Thyroid gland (tissue), 4 donors: ENCODE results near the gene STK36. TPM values are rescaled to one million over a fixed set of nuclear protein-coding genes. Genes with fewer than 3 reads are reported as not detected.

Source experiments
- DNase-seq, 2 donors: peaks; one replicate each; pipeline ENCODE4 v3.0.0-alpha.2; 2019
- H3K27ac ChIP-seq, 3 donors: fragments of 200-600 bp; sonication (generic); 1 replicate in 2 of 3; 2 replicates in 1 of 3; pipeline ENCODE4 v1.5.1; 2016 to 2019; ENCODE audit warnings: mild to moderate bottlenecking in 1 of 3, moderate library complexity in 1 of 3
- H3K27me3 ChIP-seq: fragments of 200-600 bp; sonication (generic); one replicate; pipeline ENCODE4 v1.5.1; 2019
- H3K36me3 ChIP-seq, 2 donors: fragments of 200-600 bp; sonication (generic); one replicate each; pipeline ENCODE4 v1.5.1; 2016 to 2019
- H3K4me1 ChIP-seq, 2 donors: fragments of 200-600 bp; sonication (generic); one replicate each; pipeline ENCODE4 v1.5.1; 2017 to 2019
- H3K4me3 ChIP-seq, 3 donors: fragments of 200-600 bp; sonication (generic); replicated peaks in 1 of 3; 1 replicate in 2 of 3; 2 replicates in 1 of 3; pipeline ENCODE4 v1.5.1; 2016; ENCODE audit warnings: mild to moderate bottlenecking in 1 of 3
- H3K9me3 ChIP-seq: fragments of 200-600 bp; sonication (generic); one replicate; pipeline ENCODE4 v1.5.1; 2017
- POLR2A ChIP-seq, 2 donors: fragments of 450-650 bp; IDR thresholded peaks; one replicate each; pipeline ENCODE4 v1.6.1; 2017; ENCODE audit warnings: antibody characterized with exemption in 2 of 2, mild to moderate bottlenecking in 2 of 2, moderate library complexity in 1 of 2
- WGBS, 2 donors: methylation state at CpG; one replicate each; pipeline ENCODE4 v1.1.5; 2017; 5-methylcytosine and 5-hydroxymethylcytosine counted together
- intact Hi-C: fragments of 100-400 bp; cut with DNase I; formaldehyde crosslinking; loops from one replicate; pipeline ENCODE4 v1.15.1; 2023
- total RNA-seq, 4 donors: library from RNA; depleted of rRNA; stranded (reverse); fragments of >200 nt; gene quantifications; one replicate each; pipeline ENCODE4 v1.2.3, GENCODE V29; 2016
- TF ChIP-seq, protein P1 (sequence below), 6 experiments: fragments of 200-600 bp in 3 of 6; fragments of 450-650 bp in 3 of 6; sonication (generic) in 3 of 6; IDR thresholded peaks; one replicate each; pipeline ENCODE4 v1.5.1; 2016 to 2019; ENCODE audit warnings: antibody characterized with exemption in 6 of 6, mild to moderate bottlenecking in 2 of 6, inconsistent platforms in 1 of 6, moderate library complexity in 1 of 6

Gene STK36
- total RNA-seq, 4 donors from 2014 or later = 50.9 to 82.3 (median 64.0) TPM

GRCh38 chr2:218721488-218721887 is 49.6 kb downstream of the STK36 start:
- no peaks in the 10 kb centered on the region for H3K27me3 ChIP-seq
- H3K9me3 ChIP-seq = no peaks in the 10 kb centered on the region
- H3K36me3 ChIP-seq = no peaks in the 10 kb centered on the region
- H3K4me1 ChIP-seq = no peaks in the 10 kb centered on the region
- no peak overlapping the region for H3K27ac ChIP-seq
- no peak for DNase-seq
- no peak overlapping the region for H3K4me3 ChIP-seq
- TF ChIP-seq POLR2A (IDR thresholded peaks at IDR 0.05) = no peak
- TF ChIP-seq, protein P1, sequence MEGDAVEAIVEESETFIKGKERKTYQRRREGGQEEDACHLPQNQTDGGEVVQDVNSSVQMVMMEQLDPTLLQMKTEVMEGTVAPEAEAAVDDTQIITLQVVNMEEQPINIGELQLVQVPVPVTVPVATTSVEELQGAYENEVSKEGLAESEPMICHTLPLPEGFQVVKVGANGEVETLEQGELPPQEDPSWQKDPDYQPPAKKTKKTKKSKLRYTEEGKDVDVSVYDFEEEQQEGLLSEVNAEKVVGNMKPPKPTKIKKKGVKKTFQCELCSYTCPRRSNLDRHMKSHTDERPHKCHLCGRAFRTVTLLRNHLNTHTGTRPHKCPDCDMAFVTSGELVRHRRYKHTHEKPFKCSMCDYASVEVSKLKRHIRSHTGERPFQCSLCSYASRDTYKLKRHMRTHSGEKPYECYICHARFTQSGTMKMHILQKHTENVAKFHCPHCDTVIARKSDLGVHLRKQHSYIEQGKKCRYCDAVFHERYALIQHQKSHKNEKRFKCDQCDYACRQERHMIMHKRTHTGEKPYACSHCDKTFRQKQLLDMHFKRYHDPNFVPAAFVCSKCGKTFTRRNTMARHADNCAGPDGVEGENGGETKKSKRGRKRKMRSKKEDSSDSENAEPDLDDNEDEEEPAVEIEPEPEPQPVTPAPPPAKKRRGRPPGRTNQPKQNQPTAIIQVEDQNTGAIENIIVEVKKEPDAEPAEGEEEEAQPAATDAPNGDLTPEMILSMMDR (IDR thresholded peaks at IDR 0.05) = no peak
- intact Hi-C loops = no loop called here

DNA sequence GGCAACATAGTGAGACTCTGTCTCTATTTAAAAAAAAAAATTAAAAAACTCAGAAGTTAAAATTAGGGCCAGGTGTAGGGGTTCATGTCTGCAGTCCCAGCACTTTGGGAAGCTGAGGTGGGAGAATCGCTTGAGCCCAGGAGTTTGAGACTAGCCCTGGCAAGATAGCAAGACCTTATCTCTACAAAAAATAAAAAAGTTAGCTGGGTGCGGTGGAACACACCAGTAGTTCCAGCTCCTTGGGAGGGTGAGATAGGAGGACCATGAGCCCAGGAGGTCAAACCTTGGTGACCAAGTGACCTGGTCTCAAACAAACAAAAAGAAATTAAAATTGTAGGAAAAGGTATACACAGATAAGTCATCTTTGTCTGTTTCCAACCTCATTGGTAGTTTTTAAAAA is 50.0 kb downstream of the STK36 start:
- Histone ChIP-seq H3K27me3 (no peaks in the 10 kb centered on the region), H3K9me3 (no peaks in the 10 kb centered on the region), H3K4me1 (no peaks in the 10 kb centered on the region), H3K36me3 (no peaks in the 10 kb centered on the region), H3K4me3 (no peak overlapping the region), H3K27ac (no peak overlapping the region)
- intact Hi-C loops = no loop called here
- TF ChIP-seq POLR2A (IDR thresholded peaks at IDR 0.05) = no peak
- TF ChIP-seq, protein P1 (IDR thresholded peaks at IDR 0.05) = no peak
- DNase-seq = no peak
- 82 to 96% methylated on average over 2 of the region's 2 CpGs for WGBS, 2 donors

GRCh38 chr2:218722419-218722818 is 50.5 kb downstream of the STK36 start:
- no peak overlapping the region for H3K4me3 ChIP-seq
- 47 to 66% methylated on average over 1 of the region's 1 CpG for WGBS, 2 donors
- no peaks in the 10 kb centered on the region for H3K36me3 ChIP-seq
- intact Hi-C loops = no loop called here
- H3K9me3 ChIP-seq = no peaks in the 10 kb centered on the region
- H3K4me1 ChIP-seq = no peaks in the 10 kb centered on the region
- TF ChIP-seq, protein P1 (IDR thresholded peaks at IDR 0.05) = no peak
- TF ChIP-seq POLR2A (IDR thresholded peaks at IDR 0.05) = no peak
- DNase-seq = no peak
- no peaks in the 10 kb centered on the region for H3K27me3 ChIP-seq
- no peak overlapping the region for H3K27ac ChIP-seq

DNA sequence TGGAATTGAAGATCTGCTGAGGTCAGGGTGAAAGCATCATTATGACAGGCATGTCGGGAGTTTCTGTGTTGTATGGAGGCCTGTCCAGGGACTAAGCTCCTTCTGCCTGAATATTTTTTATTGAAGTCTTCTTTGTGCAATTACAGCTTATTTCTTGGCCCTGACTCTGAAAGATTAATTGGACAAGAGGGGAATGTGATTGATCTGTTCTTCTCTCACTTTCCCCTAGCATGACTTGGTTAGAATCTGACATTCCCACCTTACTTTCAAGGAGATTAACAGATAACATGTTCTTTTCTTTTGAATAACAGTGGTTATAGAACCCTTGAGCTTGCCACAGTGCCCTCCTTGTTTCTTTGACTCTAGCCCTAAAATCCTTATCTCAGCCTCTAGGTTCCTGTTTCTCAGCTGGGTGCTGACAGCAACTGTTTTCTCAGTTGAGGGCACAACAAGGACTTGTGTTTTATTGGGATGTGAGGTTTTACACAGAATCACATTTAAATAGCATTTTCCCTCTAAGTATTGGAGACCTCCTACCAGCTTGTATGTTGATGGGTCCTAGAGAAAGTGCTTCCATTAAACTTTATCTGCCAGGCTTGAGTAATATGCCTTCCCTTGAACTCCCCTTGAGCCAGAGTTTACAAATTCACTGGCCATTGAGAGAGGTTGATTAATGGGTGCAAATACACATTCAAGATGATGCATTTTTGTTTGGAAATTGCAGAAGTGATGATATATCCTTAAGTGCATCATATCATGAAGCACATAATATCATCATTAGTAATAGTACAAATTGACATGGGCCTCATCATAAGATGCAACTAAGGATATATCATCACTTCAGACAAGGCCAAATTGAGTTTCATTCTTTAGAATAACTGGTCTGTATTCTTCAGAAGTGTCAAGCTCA is 51.2 kb downstream of the STK36 start:
- 83% methylated on average over 1 of the region's 1 CpG for WGBS, 2 donors
- Histone ChIP-seq H3K4me3 (no peak overlapping the region), H3K27ac (no peak overlapping the region), H3K4me1 (no peaks in the 10 kb centered on the region), H3K9me3 (no peaks in the 10 kb centered on the region), H3K36me3 (no peaks in the 10 kb centered on the region), H3K27me3 (no peaks in the 10 kb centered on the region)
- DNase-seq = no peak
- intact Hi-C loops = no loop called here
- no peak for TF ChIP-seq POLR2A (IDR thresholded peaks at IDR 0.05)
- TF ChIP-seq, protein P1 (IDR thresholded peaks at IDR 0.05) = no peak

- 97 to 98% methylated on average over 6 of the region's 6 CpGs for WGBS, 2 donors
- Histone ChIP-seq H3K36me3 (no peaks in the 10 kb centered on the region), H3K27me3 (no peaks in the 10 kb centered on the region), H3K9me3 (no peaks in the 10 kb centered on the region), H3K27ac (no peak overlapping the region), H3K4me1 (no peaks in the 10 kb centered on the region), H3K4me3 (no peak overlapping the region)
- intact Hi-C loops = no loop called here
- no peak for DNase-seq
- TF ChIP-seq, protein P1 (IDR thresholded peaks at IDR 0.05) = no peak
- no peak for TF ChIP-seq POLR2A (IDR thresholded peaks at IDR 0.05)
These were observed 54.2 kb downstream of the STK36 start for GRCh38 chr2:218726004-218726574.
